K562 (cell line): ENCODE data around the gene CTSH. TPM values are rescaled to one million over a fixed set of nuclear protein-coding genes. Genes with fewer than 3 reads are reported as not detected.

Source experiments
- ATAC-seq: fragments of 200-7000 bp; cut with Tn5 transposase; 3 replicates; pipeline ENCODE4 v1.9.1; 2020; ENCODE audit warnings: moderate library complexity
- BruUV-seq: library from RNA; stranded (reverse); fragments of 400-500 nt; replicated peaks from 2 replicates; lab custom pipeline; 2021; lab: Mats Ljungman, UMichigan
- CTCF ChIA-PET: fragments of 300-600 bp; formaldehyde crosslinking; extraction: SDS; loops from one replicate; lab custom pipeline; 2021; ENCODE audit warnings: low intra/inter-chr PET ratio; lab: Yijun Ruan, JAX
- POLR2A ChIA-PET: fragments of 300-600, 350-650 bp; sonication (Branson Sonifier 250); formaldehyde crosslinking; extraction: SDS; loops from one replicate; lab custom pipeline; 2021; ENCODE audit warnings: antibody characterized with exemption, inconsistent platforms; lab: Yijun Ruan, JAX
- DNase-seq, 4 experiments: peaks; one replicate each; pipeline versions ENCODE4 v3.0.0 to v3.0.0-alpha.2; 2011 to 2018; ENCODE audit warnings: low spot score in 3 of 4, mixed read lengths in 3 of 4; ENCODE audit errors: extremely low read depth in 1 of 4
- FAIRE-seq: peaks from 2 replicates; lab custom pipeline; 2011; peaks lifted over from hg19 to GRCh38; lab: Jason Lieb, UNC
- H2AFZ ChIP-seq: 2 replicates; pipeline ENCODE4 v1.6.0; 2011; ENCODE audit warnings: low read depth, low read length, control low read depth, inconsistent platforms
- H3K27ac ChIP-seq: fragments of 200-600 bp; 3 replicates; pipeline ENCODE4 v1.8.0; 2011; ENCODE audit warnings: low read depth, mild to moderate bottlenecking, control low read depth, inconsistent platforms, low read length, moderate library complexity, mixed read lengths; ENCODE audit errors: extremely low read depth
- H3K27me3 ChIP-seq, 2 experiments: fragments of 300-600 bp in 1 of 2; 2 replicates in 1 of 2; 3 replicates in 1 of 2; pipeline versions ENCODE4 v1.6.0 to v1.8.0; 2011; ENCODE audit warnings: inconsistent platforms in 2 of 2, low read length in 2 of 2, mild to moderate bottlenecking in 1 of 2, mixed read lengths in 1 of 2, moderate library complexity in 1 of 2; ENCODE audit not compliant: control insufficient read depth in 2 of 2, insufficient read depth in 2 of 2
- H3K36me3 ChIP-seq: fragments of 300-600 bp; 3 replicates; pipeline ENCODE4 v1.8.0; 2011; ENCODE audit warnings: mild to moderate bottlenecking, low read length, inconsistent platforms; ENCODE audit not compliant: control insufficient read depth, insufficient read depth
- H3K4me1 ChIP-seq, 2 experiments: fragments of 200-600 bp in 1 of 2; replicated peaks in 1 of 2; 2 replicates in 1 of 2; 3 replicates in 1 of 2; pipeline versions ENCODE4 v1.5.1 to v1.8.0; 2011; ENCODE audit warnings: inconsistent platforms in 2 of 2, low read length in 2 of 2, mild to moderate bottlenecking in 1 of 2, mixed read lengths in 1 of 2, moderate library complexity in 1 of 2; ENCODE audit not compliant: control insufficient read depth in 2 of 2, insufficient read depth in 2 of 2
- H3K4me2 ChIP-seq: 2 replicates; pipeline ENCODE4 v1.6.1; 2011; ENCODE audit warnings: low read length, control low read depth, inconsistent platforms, mixed read lengths; ENCODE audit not compliant: insufficient read depth
- H3K4me3 ChIP-seq: fragments of 200-600 bp; sonication (generic), shearing (Covaris generic); 2 replicates; pipeline ENCODE4 v1.5.1; 2016; ENCODE audit warnings: control low read depth, inconsistent platforms
- H3K79me2 ChIP-seq: fragments of 200-600 bp; 3 replicates; pipeline ENCODE4 v1.8.0; 2011; ENCODE audit warnings: low read length, inconsistent platforms; ENCODE audit not compliant: control insufficient read depth, insufficient read depth
- H3K9ac ChIP-seq, 2 experiments: 2 replicates each; pipeline versions ENCODE4 v1.6.0 to v1.6.1; 2011; ENCODE audit warnings: low read depth in 2 of 2, low read length in 2 of 2, control low read depth in 1 of 2, inconsistent platforms in 1 of 2, mild to moderate bottlenecking in 1 of 2, mixed read lengths in 1 of 2; ENCODE audit not compliant: insufficient read depth in 1 of 2
- H3K9me1 ChIP-seq: one replicate; pipeline ENCODE4 v1.6.0; 2011; ENCODE audit warnings: inconsistent platforms, mild to moderate bottlenecking, low read length, moderate library complexity; ENCODE audit not compliant: control insufficient read depth, insufficient read depth
- H3K9me3 ChIP-seq: replicated peaks from 2 replicates; pipeline ENCODE4 v1.5.1; 2011; ENCODE audit warnings: low read depth, low read length, inconsistent platforms; ENCODE audit not compliant: control insufficient read depth, insufficient read depth
- H4K20me1 ChIP-seq: replicated peaks from 2 replicates; pipeline ENCODE4 v1.6.1; 2011; ENCODE audit warnings: low read length, inconsistent platforms, mixed read lengths; ENCODE audit not compliant: control insufficient read depth, insufficient read depth
- ARHGAP35 ChIP-seq: fragments of 450-650 bp; IDR thresholded peaks from 2 replicates; pipeline ENCODE4 v1.6.1; 2018; ENCODE audit not compliant: partially characterized antibody
- CREBBP ChIP-seq: IDR thresholded peaks from one replicate; pipeline ENCODE4 v1.6.1; 2012; ENCODE audit warnings: low read depth, mild to moderate bottlenecking, control low read depth, inconsistent platforms, low read length
- ETS2 ChIP-seq: IDR thresholded peaks from 2 replicates; pipeline ENCODE4 v1.6.1; 2016; ENCODE audit warnings: borderline replicate concordance, missing genetic modification characterization, mild to moderate bottlenecking, moderate library complexity, missing compliant biosample characterization; ENCODE audit not compliant: poor library complexity, severe bottlenecking
- GATAD2B ChIP-seq: fragments of 450-650 bp; IDR thresholded peaks from 2 replicates; pipeline ENCODE4 v1.6.1; 2017; ENCODE audit warnings: mild to moderate bottlenecking, borderline replicate concordance
- GTF2A2 ChIP-seq: IDR thresholded peaks from 2 replicates; pipeline ENCODE4 v1.6.1; 2016; ENCODE audit warnings: mild to moderate bottlenecking, missing genetic modification characterization, missing compliant biosample characterization
- HDAC3 ChIP-seq: fragments of 450-650 bp; IDR thresholded peaks from 2 replicates; pipeline ENCODE4 v1.6.1; 2018; ENCODE audit warnings: borderline replicate concordance, mild to moderate bottlenecking, moderate library complexity; ENCODE audit not compliant: partially characterized antibody
- MAFK ChIP-seq: IDR thresholded peaks from 2 replicates; pipeline ENCODE4 v1.6.1; 2011; ENCODE audit warnings: low read length, improper control_type of control experiment
- PBX2 ChIP-seq, 2 experiments: IDR thresholded peaks in 1 of 2; conservative IDR thresholded peaks in 1 of 2; 2 replicates each; pipeline ENCODE4 v1.6.1; 2016; ENCODE audit warnings: low read depth in 2 of 2, mild to moderate bottlenecking in 1 of 2, missing compliant biosample characterization in 1 of 2, missing genetic modification characterization in 1 of 2, moderate library complexity in 1 of 2
- ZKSCAN3 ChIP-seq: fragments of 250-450 bp; sonication (Bioruptor Pico); IDR thresholded peaks from 2 replicates; pipeline ENCODE4 v1.4.0; 2020
- ZNF165 ChIP-seq: fragments of 250-450 bp; sonication (Bioruptor Pico); IDR thresholded peaks from 2 replicates; pipeline ENCODE4 v1.4.0; 2020; ENCODE audit warnings: borderline replicate concordance
- ZNF280A ChIP-seq: fragments of 450-650 bp; IDR thresholded peaks from 2 replicates; pipeline ENCODE4 v1.6.1; 2018; ENCODE audit warnings: mild to moderate bottlenecking, low read depth; ENCODE audit not compliant: partially characterized antibody
- ZNF445 ChIP-seq: fragments of 250-450 bp; sonication (Bioruptor Pico); IDR thresholded peaks from 2 replicates; pipeline ENCODE4 v1.4.0; 2020; ENCODE audit warnings: low read depth, mild to moderate bottlenecking, moderate library complexity
- WGBS: fragments of 100-300 bp; shearing (Covaris generic); methylation state at CpG from one replicate; pipeline ENCODE4 v1.1.6; 2016; ENCODE audit warnings: low coverage, mixed read lengths; ENCODE audit not compliant: insufficient coverage; ENCODE audit errors: missing lambda C conversion rate; 5-methylcytosine and 5-hydroxymethylcytosine counted together
- in situ Hi-C: fragments of 300-500 bp; cut with MboI; formaldehyde crosslinking; loops from 4 replicates; pipeline ENCODE4 v1.15.0; 2018; ENCODE audit warnings: inconsistent platforms, mixed read lengths
- intact Hi-C: fragments of 100-400 bp; cut with micrococcal nuclease; formaldehyde crosslinking; loops from 2 replicates; pipeline ENCODE4 v1.14.2; 2022
- polyA plus RNA-seq, 8 experiments: library from polyadenylated mRNA; depleted of rRNA in 4 of 8; stranded (reverse) in 5 of 8; unstranded in 3 of 8; fragments of >200 nt; fragmentation: Nextera tagmentation in 2 of 8; fragmentation: Illumina TruSeq in 1 of 8; extraction: Ambion mirVana in 2 of 8; extraction: Trizol in 1 of 8; gene quantifications; 2 replicates each; pipeline versions ENCODE4 v1.2.1 to v1.2.3, GENCODE V29; 2011 to 2014; ENCODE audit warnings: inconsistent platforms in 1 of 8, missing spikeins in 1 of 8
- total RNA-seq, 7 experiments: library from RNA; depleted of rRNA in 6 of 7; stranded (reverse); fragments of >200 nt in 6 of 7; fragmentation: Illumina TruSeq in 2 of 7; extraction: Trizol in 2 of 7; gene quantifications; 2 replicates each; pipeline versions ENCODE4 v1.2.1 to v1.2.3, GENCODE V29; 2011 to 2021; ENCODE audit warnings: low replicate concordance in 1 of 7

CTSH gene
- total and polyA plus RNA-seq, 9 of the 15 experiments (the other 6 are each of a cell fraction or from before 2014, with no cell fraction given) = 15.0 to 462 (median 173) TPM

GRCh38 chr15:78950902-78951840 lies 6.3 kb upstream of the CTSH start (continued):
- TF ChIP-seq HDAC3 (no peak), PBX2 (CRISPR knock-in tag; IDR thresholded peaks at IDR 0.05; ENCODE audit: low read depth) (no peak), PBX2 (tag; conservative IDR thresholded peaks at IDR 0.05; ENCODE audit: low read depth) (no peak)

- H3K36me3 ChIP-seq = no peaks in the 10 kb centered on the region
- 45% methylated on average over 7 of the region's 9 CpGs for WGBS
- FAIRE-seq = no peak
- TF ChIP-seq ETS2 (tag) (no peak), ZNF165 (CRISPR knock-in tag) (no peak), ZKSCAN3 (no peak), ZNF445 (CRISPR knock-in tag) (no peak), MAFK (no peak), ARHGAP35 (no peak), GTF2A2 (tag) (no peak), GATAD2B (no peak), ZNF280A (no peak), CREBBP (no peak)
Measured at GRCh38 chr15:78950343-78950742, 5.5 kb upstream of the CTSH start.

More at GRCh38 chr15:78950343-78950742, 5.5 kb upstream of the CTSH start:
- Histone ChIP-seq H3K9ac (no peak overlapping the region), H3K27ac (no peak overlapping the region), H3K9me1 (no peaks in the 10 kb centered on the region), H3K4me1 (peaks cover 2 to 5% of the 10 kb centered on the region in 2 experiments; a peak in 3 of 5 replicates), H3K4me3 (no peak overlapping the region), H3K9me3 (no peaks in the 10 kb centered on the region), H3K4me2 (no peak overlapping the region), H3K79me2 (no peaks in the 10 kb centered on the region), H2AFZ (no peak overlapping the region), H3K27me3 (0 out of 5 replicates have a peak, but pooled peaks cover 0 to 3% of the 10 kb centered on the region in 2 experiments), H4K20me1 (no peaks in the 10 kb centered on the region)
- no peak for ATAC-seq
- POLR2A ChIA-PET = no interaction called here
- in situ Hi-C loops = no loop called here
- no peak for DNase-seq
- intact Hi-C loops = no loop called here
- BruUV-seq = no TSS peak
- CTCF ChIA-PET = no interaction called here
